AG10803 (cell line): Measurements from ENCODE around the gene C19orf12.

Experiments
- DNase-seq: peaks from one replicate; pipeline ENCODE4 v3.0.0; 2010; ENCODE audit warnings: low read depth
- H3K4me3 ChIP-seq: 2 replicates; pipeline ENCODE4 v1.5.1; 2011; ENCODE audit warnings: mild to moderate bottlenecking, low read length, control low read depth
- CTCF ChIP-seq: conservative IDR thresholded peaks from 2 replicates; pipeline ENCODE4 v1.5.1; 2011; ENCODE audit warnings: mild to moderate bottlenecking, low read length, control low read depth, inconsistent platforms

C19orf12 gene

DNA sequence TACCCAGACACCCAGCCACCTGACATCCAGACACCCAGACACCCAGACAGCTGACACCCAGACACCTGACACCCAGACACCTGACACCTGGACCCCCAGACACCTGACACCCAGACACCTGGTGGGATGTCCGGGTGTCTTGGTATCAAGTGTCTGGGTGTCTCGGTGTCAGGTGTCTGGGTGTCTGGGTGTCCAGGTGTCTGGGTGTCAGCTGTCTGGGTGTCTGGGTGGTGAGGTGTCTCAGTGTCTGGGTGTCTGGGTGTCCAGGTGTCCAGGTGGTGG, 18.6 kb downstream of the C19orf12 start:
- DNase-seq = no peak
- no peak overlapping the region for H3K4me3 ChIP-seq
- TF ChIP-seq CTCF = no peak

DNA sequence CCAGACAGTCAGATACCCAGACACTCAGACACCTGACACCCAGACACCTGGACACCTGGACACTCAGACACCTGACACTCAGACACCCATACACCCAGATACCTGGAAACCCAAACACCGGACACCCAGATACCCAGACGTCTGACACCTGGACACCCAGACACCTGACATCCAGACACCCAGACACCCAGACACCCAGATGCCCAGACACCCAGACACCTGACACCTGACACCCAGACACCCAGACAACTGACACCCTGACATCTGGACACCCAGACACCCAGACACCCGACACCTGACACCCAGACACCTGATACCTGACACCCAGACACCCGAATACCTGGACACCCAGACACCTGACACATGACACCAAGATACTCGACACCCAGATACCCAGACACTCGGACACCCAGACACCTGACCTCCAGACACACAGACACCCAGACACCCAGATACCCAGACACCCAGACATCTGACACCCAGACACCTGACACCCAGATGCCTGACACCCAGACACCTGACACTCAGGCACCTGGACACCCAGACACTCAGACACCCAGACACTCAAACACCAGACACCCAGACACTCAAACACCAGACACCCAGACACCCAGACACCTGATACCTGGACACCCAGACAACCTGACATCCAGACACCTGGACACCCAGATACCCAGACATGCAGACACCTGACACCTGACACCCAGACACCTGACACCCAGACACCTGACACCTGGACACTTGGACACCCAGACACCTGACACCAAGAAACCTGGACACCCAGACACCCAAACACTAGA, 19.1 kb downstream of the C19orf12 start:
- no peak for DNase-seq
- H3K4me3 ChIP-seq = no peak overlapping the region
- TF ChIP-seq CTCF = no peak

- DNase-seq = peak; percentile 75
- TF ChIP-seq CTCF = peak; percentile 81
- H3K4me3 ChIP-seq = no peak overlapping the region
These were observed 20.1 kb downstream of the C19orf12 start for GRCh38 chr19:29694669-29695627.

DNA sequence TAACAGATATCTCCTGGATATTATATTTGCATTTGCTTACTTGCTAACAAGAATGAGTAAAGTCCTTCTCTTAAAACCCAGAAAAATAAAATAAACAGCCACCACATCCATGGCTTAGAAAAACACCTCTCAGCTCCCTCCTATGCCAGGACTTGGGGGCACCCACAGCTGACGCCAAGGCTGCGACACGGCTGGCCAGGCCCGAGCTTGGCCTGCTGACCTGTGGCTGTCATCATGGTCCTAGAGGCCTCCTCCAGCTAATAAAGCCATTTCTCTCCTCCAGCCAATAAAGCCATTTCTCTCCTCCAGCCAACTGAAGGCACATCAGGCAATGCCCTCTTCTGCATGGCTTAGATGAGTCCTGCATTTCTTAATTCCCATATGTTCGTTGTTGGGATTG, 20.9 kb downstream of the C19orf12 start:
- no peak for DNase-seq
- no peak overlapping the region for H3K4me3 ChIP-seq
- no peak for TF ChIP-seq CTCF

- TF ChIP-seq CTCF = peak; percentile 38
- DNase-seq = peak; percentile 30
- no peak overlapping the region for H3K4me3 ChIP-seq
These were observed 24.2 kb downstream of the C19orf12 start for GRCh38 chr19:29690842-29691241.

DNA sequence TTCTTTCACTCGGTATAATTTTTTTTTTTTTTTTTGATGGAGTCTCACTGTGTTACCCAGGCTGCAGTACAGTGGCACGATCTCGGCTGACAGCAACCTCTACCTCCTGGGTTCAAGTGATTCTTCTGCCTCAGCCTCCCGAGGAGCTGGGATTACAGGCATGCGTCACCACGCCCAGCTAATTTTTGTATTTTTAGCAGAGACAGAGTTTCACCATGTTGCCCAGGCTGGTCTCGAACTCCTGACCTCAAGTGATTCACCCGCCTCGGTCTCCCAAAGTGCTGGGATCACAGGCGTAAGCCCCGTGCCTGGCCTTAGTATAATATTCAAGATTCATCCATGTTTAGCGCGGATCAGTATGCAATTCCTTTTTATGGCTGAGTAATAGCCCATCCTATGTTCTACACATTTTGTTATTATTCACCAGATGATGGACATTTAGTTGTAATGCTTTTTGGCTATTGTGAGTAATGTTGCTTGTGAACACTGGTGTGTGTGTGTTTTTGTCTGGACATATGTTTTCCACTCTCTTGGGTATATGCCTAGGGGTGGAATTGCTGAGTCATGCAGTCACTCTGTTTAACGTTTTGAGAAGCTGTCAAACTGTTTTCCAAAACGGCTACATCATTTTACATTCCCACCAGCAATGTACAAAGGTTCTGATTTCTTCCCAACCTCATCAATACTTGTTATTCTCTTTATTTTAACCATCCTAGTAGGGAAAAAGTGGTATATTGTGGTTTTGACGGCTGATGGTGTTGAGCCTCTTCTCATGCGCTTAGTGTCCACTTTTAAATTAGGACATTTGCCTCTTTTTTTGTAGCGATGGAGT, 26.9 kb downstream of the C19orf12 start:
- DNase-seq = peak; percentile 84
- no peak overlapping the region for H3K4me3 ChIP-seq
- no peak for TF ChIP-seq CTCF
